IPS-18c (cell line): ENCODE measurements around the gene PLA2G2A.

Source experiments
- H3K4me3 ChIP-seq: 2 replicates; pipeline ENCODE4 v1.7.0; 2013; ENCODE audit warnings: low read depth, mild to moderate bottlenecking, low read length, moderate library complexity; ENCODE audit not compliant: insufficient read depth
- H3K9me3 ChIP-seq: one replicate; pipeline ENCODE4 v1.6.1; 2013; ENCODE audit warnings: mild to moderate bottlenecking, low read length, moderate library complexity; ENCODE audit not compliant: control insufficient read depth, insufficient read depth

The PLA2G2A gene

GRCh38 chr1:19976317-19977003 lies 3.0 kb downstream of the PLA2G2A start:
- no peak overlapping the region for H3K4me3 ChIP-seq
- no peaks in the 10 kb centered on the region for H3K9me3 ChIP-seq

- H3K9me3 ChIP-seq, result no peaks in the 10 kb centered on the region
- no peak overlapping the region for H3K4me3 ChIP-seq
These were observed 3.8 kb downstream of the PLA2G2A start for GRCh38 chr1:19975423-19976193.

GRCh38 chr1:19974822-19975416 lies 4.5 kb downstream of the PLA2G2A start:
- Histone ChIP-seq H3K4me3 (no peak overlapping the region), H3K9me3 (no peaks in the 10 kb centered on the region)

- H3K4me3 ChIP-seq, result no peak overlapping the region
- no peaks in the 10 kb centered on the region for H3K9me3 ChIP-seq
These were observed 5.8 kb downstream of the PLA2G2A start for GRCh38 chr1:19973616-19974015.

GRCh38 chr1:19971664-19972063 lies 7.8 kb downstream of the PLA2G2A start:
- Histone ChIP-seq H3K4me3 (no peak overlapping the region), H3K9me3 (no peaks in the 10 kb centered on the region)

- Histone ChIP-seq H3K4me3 (no peak overlapping the region), H3K9me3 (no peaks in the 10 kb centered on the region)
These were observed 9.3 kb downstream of the PLA2G2A start for GRCh38 chr1:19969898-19970660.

GRCh38 chr1:19967808-19968207 lies 11.6 kb downstream of the PLA2G2A start:
- peaks cover 6% of the 10 kb centered on the region for H3K9me3 ChIP-seq
- H3K4me3 ChIP-seq, result no peak overlapping the region

- Histone ChIP-seq H3K9me3 (peaks cover 8% of the 10 kb centered on the region), H3K4me3 (no peak overlapping the region)
These were observed 14.9 kb downstream of the PLA2G2A start for GRCh38 chr1:19964542-19964941.

GRCh38 chr1:19963636-19964035 lies 15.8 kb downstream of the PLA2G2A start:
- Histone ChIP-seq H3K9me3 (peaks cover 8% of the 10 kb centered on the region), H3K4me3 (no peak overlapping the region)

- peaks cover 8% of the 10 kb centered on the region for H3K9me3 ChIP-seq
- no peak overlapping the region for H3K4me3 ChIP-seq
These were observed 18.8 kb downstream of the PLA2G2A start for GRCh38 chr1:19960591-19960990.

- Histone ChIP-seq H3K4me3 (no peak overlapping the region), H3K9me3 (peaks cover 7% of the 10 kb centered on the region)
These were observed 21.6 kb downstream of the PLA2G2A start for GRCh38 chr1:19957779-19958178.

GRCh38 chr1:19955534-19956170 lies 23.8 kb downstream of the PLA2G2A start:
- no peak overlapping the region for H3K4me3 ChIP-seq
- peaks cover 5% of the 10 kb centered on the region for H3K9me3 ChIP-seq

- no peak overlapping the region for H3K4me3 ChIP-seq
- peaks cover 5% of the 10 kb centered on the region for H3K9me3 ChIP-seq
These were observed 25.4 kb downstream of the PLA2G2A start for GRCh38 chr1:19954059-19954458.

- H3K4me3 ChIP-seq, result no peak overlapping the region
- H3K9me3 ChIP-seq, result peaks cover 5% of the 10 kb centered on the region
These were observed 30.4 kb downstream of the PLA2G2A start for GRCh38 chr1:19949016-19949415.

GRCh38 chr1:19946971-19947370 lies 32.4 kb downstream of the PLA2G2A start:
- Histone ChIP-seq H3K9me3 (no peaks in the 10 kb centered on the region), H3K4me3 (no peak overlapping the region)

GRCh38 chr1:19946331-19946751 lies 33.1 kb downstream of the PLA2G2A start:
- Histone ChIP-seq H3K9me3 (no peaks in the 10 kb centered on the region), H3K4me3 (no peak overlapping the region)

- Histone ChIP-seq H3K9me3 (no peaks in the 10 kb centered on the region), H3K4me3 (no peak overlapping the region)
These were observed 33.5 kb downstream of the PLA2G2A start for GRCh38 chr1:19945914-19946313.
